Testis (tissue), 2 donors: ENCODE measurements around the gene PDE10A.

Experiments
- CTCF ChIP-seq, 3 experiments: fragments of 450-650 bp in 2 of 3; fragments of 200-600 bp in 1 of 3; sonication (generic) in 1 of 3; IDR thresholded peaks; one replicate each; pipeline ENCODE4 v1.5.1; 2016 to 2019; ENCODE audit warnings: antibody characterized with exemption in 3 of 3, mild to moderate bottlenecking in 2 of 3, moderate library complexity in 1 of 3
- POLR2A ChIP-seq: fragments of 450-650 bp; IDR thresholded peaks from one replicate; pipeline ENCODE4 v1.6.1; 2017; ENCODE audit warnings: antibody characterized with exemption, mild to moderate bottlenecking, moderate library complexity

GRCh38 chr6:165676435-165677068, 13.5 kb upstream of the PDE10A start:
- TF ChIP-seq CTCF (IDR thresholded peaks at IDR 0.05) (no peak), POLR2A (no peak)
